ENCODE data around the gene CPLX4.

DNA sequence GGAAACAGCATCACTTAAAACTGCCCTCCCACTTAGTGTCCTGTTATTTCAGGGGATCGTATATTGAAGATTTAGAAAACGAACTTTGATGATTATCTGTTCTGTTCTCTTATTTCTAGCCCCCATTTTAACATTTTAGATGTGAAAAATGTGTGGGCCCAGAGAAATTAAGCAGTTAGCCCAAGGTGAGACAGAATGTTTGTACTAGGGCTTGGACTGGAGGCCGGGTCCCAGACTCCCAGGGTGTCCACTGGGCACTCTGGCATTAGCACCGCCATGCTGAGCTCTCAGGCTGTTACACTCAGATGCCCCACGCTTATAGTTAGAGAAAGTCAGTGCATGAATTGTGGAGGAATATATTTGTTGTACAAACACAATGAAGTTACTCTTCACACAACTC lies 39.7 kb downstream of the CPLX4 start:
- TF ChIP-seq, protein P1, sequence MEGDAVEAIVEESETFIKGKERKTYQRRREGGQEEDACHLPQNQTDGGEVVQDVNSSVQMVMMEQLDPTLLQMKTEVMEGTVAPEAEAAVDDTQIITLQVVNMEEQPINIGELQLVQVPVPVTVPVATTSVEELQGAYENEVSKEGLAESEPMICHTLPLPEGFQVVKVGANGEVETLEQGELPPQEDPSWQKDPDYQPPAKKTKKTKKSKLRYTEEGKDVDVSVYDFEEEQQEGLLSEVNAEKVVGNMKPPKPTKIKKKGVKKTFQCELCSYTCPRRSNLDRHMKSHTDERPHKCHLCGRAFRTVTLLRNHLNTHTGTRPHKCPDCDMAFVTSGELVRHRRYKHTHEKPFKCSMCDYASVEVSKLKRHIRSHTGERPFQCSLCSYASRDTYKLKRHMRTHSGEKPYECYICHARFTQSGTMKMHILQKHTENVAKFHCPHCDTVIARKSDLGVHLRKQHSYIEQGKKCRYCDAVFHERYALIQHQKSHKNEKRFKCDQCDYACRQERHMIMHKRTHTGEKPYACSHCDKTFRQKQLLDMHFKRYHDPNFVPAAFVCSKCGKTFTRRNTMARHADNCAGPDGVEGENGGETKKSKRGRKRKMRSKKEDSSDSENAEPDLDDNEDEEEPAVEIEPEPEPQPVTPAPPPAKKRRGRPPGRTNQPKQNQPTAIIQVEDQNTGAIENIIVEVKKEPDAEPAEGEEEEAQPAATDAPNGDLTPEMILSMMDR (optimal IDR thresholded peaks at IDR 0.05 in 1 of 3, IDR thresholded peaks at IDR 0.05 in 1 of 3, conservative IDR thresholded peaks at IDR 0.05 in 1 of 3; ENCODE audit: extremely low read depth in 1 of 3, insufficient read depth in 2 of 3, low read length in 3 of 3), result no peak
- no peak for TF ChIP-seq EZH2 (IDR thresholded peaks at IDR 0.05; ENCODE audit: low read length)

Data from keratinocyte (primary cell).